Measurements from ENCODE around the gene CNTLN. TPM values are rescaled to one million over a fixed set of nuclear protein-coding genes. Genes with fewer than 3 reads are reported as not detected.

The CNTLN gene
- polyA plus RNA-seq, 2 of the 4 experiments (the other 2 are of a cell fraction) = 8.5 to 11.9 TPM

DNA sequence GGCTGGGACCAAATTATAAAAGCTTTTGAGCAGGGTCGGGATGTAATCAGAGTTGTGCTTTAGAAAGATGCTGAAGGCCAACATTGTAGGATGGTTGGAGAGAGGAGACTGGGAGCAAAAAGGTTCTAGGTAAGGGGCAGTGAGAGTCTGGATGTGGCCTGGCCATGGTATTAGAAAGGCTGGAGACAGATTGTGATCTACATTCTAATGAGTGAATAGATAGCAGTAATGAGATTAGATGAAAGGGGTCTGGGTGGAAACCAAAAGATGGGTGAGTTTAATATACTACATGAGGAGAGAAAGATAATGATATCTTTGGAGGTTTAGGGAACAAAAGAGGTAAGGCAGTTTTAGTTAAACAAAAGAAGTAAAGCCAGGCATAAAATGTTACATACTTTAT is 355.3 kb downstream of the CNTLN start:
- ChIA-PET POLR2A (no interaction called here), CTCF (interaction anchor here (0.6 kb wide), 1 partner anchor 43 kb away, joined by 3 read pairs; no protein-coding TSS in a partner anchor)
- H3K27ac ChIP-seq = no peak overlapping the region
- no peak overlapping the region for H3K4me3 ChIP-seq
- FAIRE-seq (no peak), DNase-seq (ENCODE audit: low read depth in 1 of 2, low spot score in 1 of 2) (no peak), ATAC-seq (no peak)
- no peaks in the 10 kb centered on the region for H3K9me3 ChIP-seq
- H3K4me2 ChIP-seq = no peak overlapping the region
- 74% methylated on average over 1 of the region's 1 CpG for WGBS (ENCODE audit: missing lambda C conversion rate)
- H3K4me1 ChIP-seq = no peaks in the 10 kb centered on the region
- TF ChIP-seq SREBF2 (IDR thresholded peaks at IDR 0.05) (no peak), FOSL2 (IDR thresholded peaks at IDR 0.05) (no peak), FOSL2 (CRISPR knock-in tag; IDR thresholded peaks at IDR 0.05) (no peak), MAZ (IDR thresholded peaks at IDR 0.05; ENCODE audit: borderline replicate concordance, low read depth, low read length) (no peak), CBX8 (IDR thresholded peaks at IDR 0.05) (no peak), BHLHE40 (IDR thresholded peaks at IDR 0.05; ENCODE audit: low read depth, low read length) (no peak)
- TF ChIP-seq, protein P1, sequence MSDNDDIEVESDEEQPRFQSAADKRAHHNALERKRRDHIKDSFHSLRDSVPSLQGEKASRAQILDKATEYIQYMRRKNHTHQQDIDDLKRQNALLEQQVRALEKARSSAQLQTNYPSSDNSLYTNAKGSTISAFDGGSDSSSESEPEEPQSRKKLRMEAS (IDR thresholded peaks at IDR 0.05) = no peak
- TF ChIP-seq, protein P2, sequence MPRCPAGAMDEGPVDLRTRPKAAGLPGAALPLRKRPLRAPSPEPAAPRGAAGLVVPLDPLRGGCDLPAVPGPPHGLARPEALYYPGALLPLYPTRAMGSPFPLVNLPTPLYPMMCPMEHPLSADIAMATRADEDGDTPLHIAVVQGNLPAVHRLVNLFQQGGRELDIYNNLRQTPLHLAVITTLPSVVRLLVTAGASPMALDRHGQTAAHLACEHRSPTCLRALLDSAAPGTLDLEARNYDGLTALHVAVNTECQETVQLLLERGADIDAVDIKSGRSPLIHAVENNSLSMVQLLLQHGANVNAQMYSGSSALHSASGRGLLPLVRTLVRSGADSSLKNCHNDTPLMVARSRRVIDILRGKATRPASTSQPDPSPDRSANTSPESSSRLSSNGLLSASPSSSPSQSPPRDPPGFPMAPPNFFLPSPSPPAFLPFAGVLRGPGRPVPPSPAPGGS (IDR thresholded peaks at IDR 0.05) = no peak
- TF ChIP-seq, protein P3, sequence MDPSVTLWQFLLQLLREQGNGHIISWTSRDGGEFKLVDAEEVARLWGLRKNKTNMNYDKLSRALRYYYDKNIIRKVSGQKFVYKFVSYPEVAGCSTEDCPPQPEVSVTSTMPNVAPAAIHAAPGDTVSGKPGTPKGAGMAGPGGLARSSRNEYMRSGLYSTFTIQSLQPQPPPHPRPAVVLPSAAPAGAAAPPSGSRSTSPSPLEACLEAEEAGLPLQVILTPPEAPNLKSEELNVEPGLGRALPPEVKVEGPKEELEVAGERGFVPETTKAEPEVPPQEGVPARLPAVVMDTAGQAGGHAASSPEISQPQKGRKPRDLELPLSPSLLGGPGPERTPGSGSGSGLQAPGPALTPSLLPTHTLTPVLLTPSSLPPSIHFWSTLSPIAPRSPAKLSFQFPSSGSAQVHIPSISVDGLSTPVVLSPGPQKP (IDR thresholded peaks at IDR 0.05; ENCODE audit: low read depth, low read length) = no peak

DNA sequence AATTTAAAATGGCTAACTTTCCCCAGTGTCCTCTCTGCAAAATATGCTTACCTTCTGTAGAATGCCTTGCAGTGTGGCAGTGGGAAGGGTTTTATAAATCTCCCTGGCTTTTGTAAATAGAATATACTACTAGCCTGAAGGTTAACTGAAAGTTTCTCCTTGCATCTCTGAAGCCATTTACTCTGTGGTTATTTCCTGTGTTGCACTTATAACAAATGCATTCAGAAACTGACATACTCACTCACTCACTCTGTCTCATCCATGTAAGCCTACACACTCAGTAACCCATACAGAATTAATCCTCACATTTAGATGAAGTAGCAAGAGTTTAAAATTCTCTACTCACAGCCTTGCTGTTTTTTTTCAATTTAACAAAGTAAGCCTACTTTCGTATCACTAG is 356.9 kb downstream of the CNTLN start:
- H3K9me3 ChIP-seq = no peaks in the 10 kb centered on the region
- no peaks in the 10 kb centered on the region for H3K4me1 ChIP-seq
- DNase-seq (ENCODE audit: low read depth in 1 of 2, low spot score in 1 of 2) = no peak
- no peak overlapping the region for H3K4me2 ChIP-seq
- no peak overlapping the region for H3K4me3 ChIP-seq
- ATAC-seq = no peak
- no peak overlapping the region for H3K27ac ChIP-seq
- POLR2A ChIA-PET = no interaction called here
- no peak for FAIRE-seq
- WGBS (ENCODE audit: missing lambda C conversion rate) = 90% methylated on average over 1 of the region's 1 CpG
- CTCF ChIA-PET = no interaction called here
- TF ChIP-seq MAZ (IDR thresholded peaks at IDR 0.05; ENCODE audit: borderline replicate concordance, low read depth, low read length) = no peak
- TF ChIP-seq, protein P4, sequence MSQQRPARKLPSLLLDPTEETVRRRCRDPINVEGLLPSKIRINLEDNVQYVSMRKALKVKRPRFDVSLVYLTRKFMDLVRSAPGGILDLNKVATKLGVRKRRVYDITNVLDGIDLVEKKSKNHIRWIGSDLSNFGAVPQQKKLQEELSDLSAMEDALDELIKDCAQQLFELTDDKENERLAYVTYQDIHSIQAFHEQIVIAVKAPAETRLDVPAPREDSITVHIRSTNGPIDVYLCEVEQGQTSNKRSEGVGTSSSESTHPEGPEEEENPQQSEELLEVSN (IDR thresholded peaks at IDR 0.05; ENCODE audit: borderline replicate concordance, low read depth) = no peak
- TF ChIP-seq PHF8 (IDR thresholded peaks at IDR 0.05; ENCODE audit: borderline replicate concordance, low read depth) = no peak
- no peak for TF ChIP-seq ZSCAN20 (CRISPR knock-in tag; IDR thresholded peaks at IDR 0.05)
- no peak for TF ChIP-seq TFCP2L1 (CRISPR knock-in tag; IDR thresholded peaks at IDR 0.05)
- no peak for TF ChIP-seq CHD4 (IDR thresholded peaks at IDR 0.05; ENCODE audit: borderline replicate concordance)
- TF ChIP-seq ESRRA (IDR thresholded peaks at IDR 0.05; ENCODE audit: borderline replicate concordance, low read length) = no peak

DNA sequence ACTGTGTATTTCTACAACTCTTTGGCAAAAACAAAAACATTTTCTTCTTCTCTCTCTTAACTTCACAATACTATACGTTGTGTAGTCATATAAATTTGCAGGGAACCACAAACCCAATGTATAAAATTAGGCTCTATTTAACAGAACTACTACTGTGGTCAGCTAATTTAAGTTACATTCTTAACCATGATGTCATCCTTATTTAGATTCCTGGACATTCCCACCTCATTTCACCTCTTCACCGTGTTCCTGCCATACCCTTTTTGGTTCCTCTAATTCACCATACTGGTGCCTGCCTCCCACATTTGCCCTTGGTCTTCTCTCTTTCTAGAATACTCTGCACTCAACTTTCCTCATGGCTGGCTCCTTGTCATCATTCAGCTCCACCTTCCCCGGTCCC is 368.4 kb downstream of the CNTLN start:
- H3K9me3 ChIP-seq = no peaks in the 10 kb centered on the region
- no peak overlapping the region for H3K4me2 ChIP-seq
- TF ChIP-seq MAFK (IDR thresholded peaks at IDR 0.05; ENCODE audit: partially characterized antibody) (no peak), KDM1A (IDR thresholded peaks at IDR 0.05; ENCODE audit: low read depth) (no peak), POLR2AphosphoS2 (conservative IDR thresholded peaks at IDR 0.05; ENCODE audit: low read length) (no peak), CHD4 (IDR thresholded peaks at IDR 0.05; ENCODE audit: borderline replicate concordance) (no peak), CHD2 (IDR thresholded peaks at IDR 0.05; ENCODE audit: low read length, partially characterized antibody) (no peak), EP300 (IDR thresholded peaks at IDR 0.05) (no peak), RARB (CRISPR knock-in tag; IDR thresholded peaks at IDR 0.05) (no peak), EHF (CRISPR knock-in tag; IDR thresholded peaks at IDR 0.05) (no peak), SREBF2 (IDR thresholded peaks at IDR 0.05) (no peak), HEYL (CRISPR knock-in tag; IDR thresholded peaks at IDR 0.05) (no peak), EHMT2 (IDR thresholded peaks at IDR 0.05; ENCODE audit: low read depth) (no peak), NR3C1 (IDR thresholded peaks at IDR 0.05) (no peak), RCOR1 (IDR thresholded peaks at IDR 0.05; ENCODE audit: low read depth, low read length) (no peak), HOXB13 (CRISPR knock-in tag; IDR thresholded peaks at IDR 0.05; ENCODE audit: low read depth) (no peak), FOSB (CRISPR knock-in tag; IDR thresholded peaks at IDR 0.05) (no peak)
- TF ChIP-seq, protein P5, sequence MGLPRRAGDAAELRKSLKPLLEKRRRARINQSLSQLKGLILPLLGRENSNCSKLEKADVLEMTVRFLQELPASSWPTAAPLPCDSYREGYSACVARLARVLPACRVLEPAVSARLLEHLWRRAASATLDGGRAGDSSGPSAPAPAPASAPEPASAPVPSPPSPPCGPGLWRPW (IDR thresholded peaks at IDR 0.05) = no peak
- TF ChIP-seq, protein P3 (IDR thresholded peaks at IDR 0.05; ENCODE audit: low read depth, low read length) = no peak
- TF ChIP-seq, protein P6, sequence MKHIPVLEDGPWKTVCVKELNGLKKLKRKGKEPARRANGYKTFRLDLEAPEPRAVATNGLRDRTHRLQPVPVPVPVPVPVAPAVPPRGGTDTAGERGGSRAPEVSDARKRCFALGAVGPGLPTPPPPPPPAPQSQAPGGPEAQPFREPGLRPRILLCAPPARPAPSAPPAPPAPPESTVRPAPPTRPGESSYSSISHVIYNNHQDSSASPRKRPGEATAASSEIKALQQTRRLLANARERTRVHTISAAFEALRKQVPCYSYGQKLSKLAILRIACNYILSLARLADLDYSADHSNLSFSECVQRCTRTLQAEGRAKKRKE (CRISPR knock-in tag; IDR thresholded peaks at IDR 0.05; ENCODE audit: low read depth) = no peak
- TF ChIP-seq, protein P1 (IDR thresholded peaks at IDR 0.05) = no peak
- no peak overlapping the region for H3K4me3 ChIP-seq
- H3K27ac ChIP-seq = no peak overlapping the region
- no peaks in the 10 kb centered on the region for H3K4me1 ChIP-seq
- FAIRE-seq (no peak), ATAC-seq (no peak), DNase-seq (ENCODE audit: low read depth in 1 of 2, low spot score in 1 of 2) (no peak)
- WGBS (ENCODE audit: missing lambda C conversion rate) = 84% methylated on average over 3 of the region's 3 CpGs
- ChIA-PET CTCF (no interaction called here), POLR2A (no interaction called here)
